Mesendoderm (in vitro differentiated cells): Measurements from ENCODE around the gene KLHL13.

Experiments used
- DNase-seq: peaks from one replicate; pipeline ENCODE4 v3.0.0; 2013
- H2AK5ac ChIP-seq: 2 replicates; pipeline ENCODE4 v1.6.1; 2013; ENCODE audit warnings: low read length, inconsistent platforms
- H2BK120ac ChIP-seq: 2 replicates; pipeline ENCODE4 v1.6.1; 2013; ENCODE audit warnings: low read depth, mild to moderate bottlenecking, low read length, moderate library complexity, mixed read lengths
- H2BK15ac ChIP-seq: replicated peaks from 2 replicates; pipeline ENCODE4 v1.6.1; 2013; ENCODE audit warnings: low read depth, mild to moderate bottlenecking, moderate library complexity
- H2BK5ac ChIP-seq: 2 replicates; pipeline ENCODE4 v1.6.1; 2013; ENCODE audit warnings: low read length, inconsistent platforms
- H3K18ac ChIP-seq: 2 replicates; pipeline ENCODE4 v1.6.1; 2013; ENCODE audit warnings: mild to moderate bottlenecking, low read length, mixed read lengths
- H3K23ac ChIP-seq: one replicate; pipeline ENCODE4 v1.6.1; 2013; ENCODE audit warnings: low read length
- H3K27ac ChIP-seq: 2 replicates; pipeline ENCODE4 v1.5.1; 2013; ENCODE audit warnings: low read depth, mild to moderate bottlenecking, inconsistent platforms, low read length, moderate library complexity
- H3K27me3 ChIP-seq: 2 replicates; pipeline ENCODE4 v1.6.1; 2013; ENCODE audit warnings: low read length, control low read depth, mild to moderate bottlenecking, inconsistent platforms; ENCODE audit not compliant: insufficient read depth, poor library complexity
- H3K36me3 ChIP-seq: 2 replicates; pipeline ENCODE4 v1.6.1; 2013; ENCODE audit warnings: low read length, inconsistent platforms; ENCODE audit not compliant: control insufficient read depth, insufficient read depth
- H3K4ac ChIP-seq: one replicate; pipeline ENCODE4 v1.6.1; 2013; ENCODE audit warnings: low read depth, mild to moderate bottlenecking, low read length, moderate library complexity
- H3K4me1 ChIP-seq: 2 replicates; pipeline ENCODE4 v1.6.1; 2013; ENCODE audit warnings: low read depth, low read length, inconsistent platforms; ENCODE audit not compliant: control insufficient read depth
- H3K4me2 ChIP-seq: 2 replicates; pipeline ENCODE4 v1.6.1; 2013; ENCODE audit warnings: low read length
- H3K4me3 ChIP-seq: 2 replicates; pipeline ENCODE4 v1.5.1; 2013; ENCODE audit warnings: mild to moderate bottlenecking, low read length
- H3K56ac ChIP-seq: one replicate; pipeline ENCODE4 v1.6.1; 2013; ENCODE audit warnings: low read length
- H3K79me1 ChIP-seq: 2 replicates; pipeline ENCODE4 v1.6.1; 2013; ENCODE audit warnings: low read length, inconsistent platforms
- H3K79me2 ChIP-seq: 2 replicates; pipeline ENCODE4 v1.6.1; 2013; ENCODE audit warnings: mild to moderate bottlenecking, low read length; ENCODE audit not compliant: control insufficient read depth, insufficient read depth
- H3K9ac ChIP-seq: 2 replicates; pipeline ENCODE4 v1.6.1; 2013; ENCODE audit warnings: low read length, inconsistent platforms
- H4K5ac ChIP-seq: one replicate; pipeline ENCODE4 v1.6.1; 2013; ENCODE audit warnings: low read length
- H4K8ac ChIP-seq: one replicate; pipeline ENCODE4 v1.6.1; 2013; ENCODE audit warnings: low read depth, mild to moderate bottlenecking, control low read depth, low read length, moderate library complexity
- WGBS: extraction: QIAGEN DNeasy Blood & Tissue Kit; methylation state at CpG from one replicate; pipeline ENCODE4 v1.1.7; 2013; ENCODE audit warnings: low lambda C conversion rate, missing lambda C conversion rate; ENCODE audit not compliant: insufficient coverage; ENCODE audit errors: extremely low coverage; 5-methylcytosine and 5-hydroxymethylcytosine counted together

KLHL13 gene

GRCh38 chrX:117996918-117997480 is 119.6 kb downstream of the KLHL13 start:
- Histone ChIP-seq H3K23ac (no peak overlapping the region), H3K27me3 (no peaks in the 10 kb centered on the region), H3K4me2 (no peak overlapping the region)

GRCh38 chrX:117996408-117996807 is 120.2 kb downstream of the KLHL13 start:
- Histone ChIP-seq H3K27me3 (no peaks in the 10 kb centered on the region), H2BK15ac (no peak overlapping the region), H3K4me1 (no peaks in the 10 kb centered on the region), H3K4me2 (no peak overlapping the region), H2AK5ac (no peak overlapping the region), H3K4ac (no peak overlapping the region), H3K56ac (no peak overlapping the region), H3K9ac (no peak overlapping the region), H3K23ac (no peak overlapping the region), H2BK120ac (no peak overlapping the region), H3K27ac (no peak overlapping the region), H3K79me1 (no peaks in the 10 kb centered on the region), H2BK5ac (no peak overlapping the region), H3K79me2 (no peaks in the 10 kb centered on the region), H4K8ac (no peak overlapping the region), H3K4me3 (no peak overlapping the region), H4K5ac (no peak overlapping the region), H3K36me3 (no peaks in the 10 kb centered on the region), H3K18ac (no peak overlapping the region)
- DNase-seq, result no peak
- no CpG with 5 or more reads among the region's 4 CpGs for WGBS

More at GRCh38 chrX:117996918-117997480, 119.6 kb downstream of the KLHL13 start:
- H2AK5ac ChIP-seq, result no peak overlapping the region
- H3K4me3 ChIP-seq, result no peak overlapping the region
- no peak overlapping the region for H3K9ac ChIP-seq
- no peaks in the 10 kb centered on the region for H3K4me1 ChIP-seq
- H3K4ac ChIP-seq, result no peak overlapping the region
- H3K56ac ChIP-seq, result no peak overlapping the region
- H3K79me1 ChIP-seq, result no peaks in the 10 kb centered on the region
- no peaks in the 10 kb centered on the region for H3K79me2 ChIP-seq
- H3K36me3 ChIP-seq, result no peaks in the 10 kb centered on the region
- peak; percentile 7 for DNase-seq
- no peak overlapping the region for H3K18ac ChIP-seq
- no peak overlapping the region for H4K5ac ChIP-seq
- no peak overlapping the region for H2BK120ac ChIP-seq
- H3K27ac ChIP-seq, result no peak overlapping the region
- no peak overlapping the region for H2BK15ac ChIP-seq
- no peak overlapping the region for H2BK5ac ChIP-seq
- no CpG with 5 or more reads among the region's 3 CpGs for whole genome bisulfite sequencing
- no peak overlapping the region for H4K8ac ChIP-seq

- Histone ChIP-seq H3K56ac (no peak overlapping the region), H3K4me1 (no peaks in the 10 kb centered on the region)
These were observed 121.2 kb downstream of the KLHL13 start for GRCh38 chrX:117995378-117995777.

GRCh38 chrX:117992192-117992723 is 124.4 kb downstream of the KLHL13 start:
- no peak overlapping the region for H2BK5ac ChIP-seq
- H3K27ac ChIP-seq, result no peak overlapping the region
- H3K9ac ChIP-seq, result no peak overlapping the region
- H3K4ac ChIP-seq, result no peak overlapping the region
- H2BK15ac ChIP-seq, result no peak overlapping the region
- no peak overlapping the region for H2AK5ac ChIP-seq
- H3K4me3 ChIP-seq, result no peak overlapping the region
- H4K8ac ChIP-seq, result no peak overlapping the region
- no peak for DNase-seq
- no CpG with 5 or more reads among the region's 1 CpG for WGBS
- no peak overlapping the region for H3K23ac ChIP-seq
- H3K18ac ChIP-seq, result no peak overlapping the region
- no peaks in the 10 kb centered on the region for H3K4me1 ChIP-seq
- H3K27me3 ChIP-seq, result no peaks in the 10 kb centered on the region
- H3K79me1 ChIP-seq, result no peaks in the 10 kb centered on the region
- no peak overlapping the region for H3K56ac ChIP-seq
- no peak overlapping the region for H2BK120ac ChIP-seq
- no peak overlapping the region for H3K4me2 ChIP-seq
- H3K36me3 ChIP-seq, result no peaks in the 10 kb centered on the region
- no peak overlapping the region for H4K5ac ChIP-seq
- no peaks in the 10 kb centered on the region for H3K79me2 ChIP-seq

More at GRCh38 chrX:117995378-117995777, 121.2 kb downstream of the KLHL13 start:
- Histone ChIP-seq H2BK15ac (no peak overlapping the region), H3K27me3 (no peaks in the 10 kb centered on the region), H3K27ac (no peak overlapping the region), H3K79me1 (no peaks in the 10 kb centered on the region), H3K4me2 (no peak overlapping the region), H3K36me3 (no peaks in the 10 kb centered on the region), H2BK120ac (no peak overlapping the region), H2AK5ac (no peak overlapping the region), H3K18ac (no peak overlapping the region), H3K4ac (no peak overlapping the region), H4K8ac (no peak overlapping the region), H3K4me3 (no peak overlapping the region), H2BK5ac (no peak overlapping the region), H3K9ac (no peak overlapping the region), H3K79me2 (no peaks in the 10 kb centered on the region), H3K23ac (no peak overlapping the region), H4K5ac (no peak overlapping the region)
- no CpG with 5 or more reads among the region's 1 CpG for WGBS
- DNase-seq, result no peak

- Histone ChIP-seq H4K5ac (no peak overlapping the region), H3K18ac (no peak overlapping the region), H3K4me1 (no peaks in the 10 kb centered on the region), H3K9ac (no peak overlapping the region), H2BK15ac (no peak overlapping the region), H3K56ac (no peak overlapping the region), H2BK5ac (no peak overlapping the region), H3K23ac (no peak overlapping the region), H3K4ac (no peak overlapping the region), H3K27ac (no peak overlapping the region), H3K79me2 (no peaks in the 10 kb centered on the region), H2BK120ac (no peak overlapping the region), H3K79me1 (no peaks in the 10 kb centered on the region), H3K36me3 (no peaks in the 10 kb centered on the region), H3K4me2 (no peak overlapping the region), H2AK5ac (no peak overlapping the region), H3K4me3 (no peak overlapping the region), H3K27me3 (no peaks in the 10 kb centered on the region), H4K8ac (no peak overlapping the region)
- no peak for DNase-seq
- no CpG with 5 or more reads among the region's 3 CpGs for WGBS
These were observed 126.2 kb downstream of the KLHL13 start for GRCh38 chrX:117990438-117990837.

GRCh38 chrX:117989512-117989911 is 127.1 kb downstream of the KLHL13 start:
- no peak overlapping the region for H3K4me3 ChIP-seq
- H2BK120ac ChIP-seq, result no peak overlapping the region
- no peaks in the 10 kb centered on the region for H3K4me1 ChIP-seq
- H4K5ac ChIP-seq, result no peak overlapping the region
- no peak overlapping the region for H2BK15ac ChIP-seq
- no peak overlapping the region for H3K4ac ChIP-seq
- no peak overlapping the region for H2AK5ac ChIP-seq
- H3K36me3 ChIP-seq, result no peaks in the 10 kb centered on the region
- DNase-seq, result no peak
- H3K79me1 ChIP-seq, result no peaks in the 10 kb centered on the region
- no peaks in the 10 kb centered on the region for H3K79me2 ChIP-seq
- no peak overlapping the region for H3K56ac ChIP-seq
- H3K27me3 ChIP-seq, result no peaks in the 10 kb centered on the region
- no peak overlapping the region for H3K4me2 ChIP-seq
- no peak overlapping the region for H3K18ac ChIP-seq
- no peak overlapping the region for H3K27ac ChIP-seq
- no peak overlapping the region for H3K23ac ChIP-seq
- no peak overlapping the region for H2BK5ac ChIP-seq
- H4K8ac ChIP-seq, result no peak overlapping the region
- H3K9ac ChIP-seq, result no peak overlapping the region
